ENCODE measurements around the gene FGF12. TPM values are rescaled to one million over a fixed set of nuclear protein-coding genes. Genes with fewer than 3 reads are reported as not detected.
A peak's percentile ranks its signal among the peaks of the same experiment; 100 is the strongest.
"Not testable (repeated sequence)": the region's sequence is repeated elsewhere in the genome, so short reads cannot be mapped to it uniquely, and the experiment has no call there.

FGF12 gene
- polyA plus RNA-seq (2013, experiment 1 of 2), result 0.03 TPM
- 0.05 TPM for polyA plus RNA-seq (2013, experiment 2 of 2)

- Histone ChIP-seq H4K91ac (ENCODE audit: low read length) (no peak within 1 kb of the TSS), H2BK15ac (ENCODE audit: low read depth, poor library complexity, severe bottlenecking) (no peak within 1 kb of the TSS), H2BK12ac (ENCODE audit: low read length in 2 of 2) (no peak within 1 kb of the TSS), H2AK5ac (ENCODE audit: low read length, severe bottlenecking) (no peak within 1 kb of the TSS), H3K23ac (ENCODE audit: low read length in 2 of 2) (no peak within 1 kb of the TSS), H3K27me3 (ENCODE audit: control insufficient read depth in 1 of 2, insufficient read depth in 1 of 2, low read length in 2 of 2) (peaks cover 10% of the 10 kb centered on the region in 2 experiments), H3K4me1 (ENCODE audit: control insufficient read depth, insufficient read depth, low read depth, low read length) (peaks cover 5% of the 10 kb centered on the region), H2BK5ac (ENCODE audit: low read depth, low read length, poor library complexity, severe bottlenecking) (no peak within 1 kb of the TSS), H3K27ac (ENCODE audit: low read length, poor library complexity, severe bottlenecking) (no peak within 1 kb of the TSS), H2BK120ac (ENCODE audit: low read depth, low read length) (no peak within 1 kb of the TSS), H3K4ac (ENCODE audit: low read depth in 1 of 2, low read length in 2 of 2) (no peak within 1 kb of the TSS), H3K4me3 (ENCODE audit: insufficient read depth in 1 of 2, low read depth in 1 of 2, low read length in 2 of 2) (peak within 1 kb of the TSS in 1 of 2 experiments; percentile 66), H3K4me2 (ENCODE audit: low read length, poor library complexity, severe bottlenecking) (no peak within 1 kb of the TSS), H2AFZ (ENCODE audit: low read depth, low read length) (no peak within 1 kb of the TSS), H4K8ac (ENCODE audit: low read length) (no peak within 1 kb of the TSS), H3K9me3 (ENCODE audit: control insufficient read depth, low read length) (no peaks in the 10 kb centered on the region), H3K9ac (ENCODE audit: low read length) (peak within 1 kb of the TSS; percentile 7), H3K36me3 (ENCODE audit: control insufficient read depth in 1 of 2, insufficient read depth in 2 of 2, low read depth in 1 of 2, low read length in 2 of 2) (no peaks in the 10 kb centered on the region), H3K14ac (ENCODE audit: low read length in 2 of 2) (no peak within 1 kb of the TSS), H3K18ac (ENCODE audit: low read depth in 1 of 2, low read length in 2 of 2) (no peak within 1 kb of the TSS), H3K79me1 (replicated peaks; ENCODE audit: low read length, poor library complexity, severe bottlenecking) (no peaks in the 10 kb centered on the region)
- 6% methylated on average over 35 of the region's 36 CpGs for WGBS
- DNase-seq, result peak; percentile 4
Measured at GRCh38 chr3:192727032-192727847, at the start of gene FGF12. TSS of gene FGF12 (minus strand) at chr3:192727541.

GRCh38 chr3:192774341-192774740 is 47.0 kb upstream of the FGF12 start:
- not testable (repeated sequence) for H3K14ac ChIP-seq (ENCODE audit: low read length in 2 of 2); H3K79me1 ChIP-seq (replicated peaks; ENCODE audit: low read length, poor library complexity, severe bottlenecking); H4K91ac ChIP-seq (ENCODE audit: low read length); H3K36me3 ChIP-seq (ENCODE audit: control insufficient read depth in 1 of 2, insufficient read depth in 2 of 2, low read depth in 1 of 2, low read length in 2 of 2); H2BK15ac ChIP-seq (ENCODE audit: low read depth, poor library complexity, severe bottlenecking); H2BK120ac ChIP-seq (ENCODE audit: low read depth, low read length); H3K27ac ChIP-seq (ENCODE audit: low read length, poor library complexity, severe bottlenecking); H2AFZ ChIP-seq (ENCODE audit: low read depth, low read length); H3K4ac ChIP-seq (ENCODE audit: low read depth in 1 of 2, low read length in 2 of 2); H2AK5ac ChIP-seq (ENCODE audit: low read length, severe bottlenecking); H3K4me2 ChIP-seq (ENCODE audit: low read length, poor library complexity, severe bottlenecking); H2BK12ac ChIP-seq (ENCODE audit: low read length in 2 of 2); H3K9ac ChIP-seq (ENCODE audit: low read length); H3K18ac ChIP-seq (ENCODE audit: low read depth in 1 of 2, low read length in 2 of 2); DNase-seq; H3K4me3 ChIP-seq (ENCODE audit: insufficient read depth in 1 of 2, low read depth in 1 of 2, low read length in 2 of 2); H4K8ac ChIP-seq (ENCODE audit: low read length); H3K4me1 ChIP-seq (ENCODE audit: control insufficient read depth, insufficient read depth, low read depth, low read length); H3K23ac ChIP-seq (ENCODE audit: low read length in 2 of 2); H2BK5ac ChIP-seq (ENCODE audit: low read depth, low read length, poor library complexity, severe bottlenecking); H3K27me3 ChIP-seq (ENCODE audit: control insufficient read depth in 1 of 2, insufficient read depth in 1 of 2, low read length in 2 of 2)
- WGBS, result 60% methylated on average over 4 of the region's 4 CpGs
- peaks cover 12% of the 10 kb centered on the region for H3K9me3 ChIP-seq (ENCODE audit: control insufficient read depth, low read length)

GRCh38 chr3:192772240-192772894 is 45.0 kb upstream of the FGF12 start:
- WGBS, result 61% methylated on average over 5 of the region's 5 CpGs
- no peak overlapping the region for H2AFZ ChIP-seq (ENCODE audit: low read depth, low read length)
- no peak overlapping the region for H3K4me2 ChIP-seq (ENCODE audit: low read length, poor library complexity, severe bottlenecking)
- no peaks in the 10 kb centered on the region for H3K4me1 ChIP-seq (ENCODE audit: control insufficient read depth, insufficient read depth, low read depth, low read length)
- H2AK5ac ChIP-seq (ENCODE audit: low read length, severe bottlenecking), result no peak overlapping the region
- no peak overlapping the region for H2BK12ac ChIP-seq (ENCODE audit: low read length in 2 of 2)
- H4K8ac ChIP-seq (ENCODE audit: low read length), result no peak overlapping the region
- no peak overlapping the region for H4K91ac ChIP-seq (ENCODE audit: low read length)
- H3K27me3 ChIP-seq (ENCODE audit: control insufficient read depth in 1 of 2, insufficient read depth in 1 of 2, low read length in 2 of 2), result no peaks in the 10 kb centered on the region
- H2BK120ac ChIP-seq (ENCODE audit: low read depth, low read length), result no peak overlapping the region
- no peak overlapping the region for H3K4me3 ChIP-seq (ENCODE audit: insufficient read depth in 1 of 2, low read depth in 1 of 2, low read length in 2 of 2)
- peak; percentile 18 for DNase-seq
- H3K27ac ChIP-seq (ENCODE audit: low read length, poor library complexity, severe bottlenecking), result no peak overlapping the region
- no peak overlapping the region for H3K14ac ChIP-seq (ENCODE audit: low read length in 2 of 2)
- H3K23ac ChIP-seq (ENCODE audit: low read length in 2 of 2), result peak overlapping the region in 1 of 2 experiments; percentile 52
- H2BK5ac ChIP-seq (ENCODE audit: low read depth, low read length, poor library complexity, severe bottlenecking), result no peak overlapping the region
- no peak overlapping the region for H3K9ac ChIP-seq (ENCODE audit: low read length)
- no peaks in the 10 kb centered on the region for H3K79me1 ChIP-seq (replicated peaks; ENCODE audit: low read length, poor library complexity, severe bottlenecking)
- H3K36me3 ChIP-seq (ENCODE audit: control insufficient read depth in 1 of 2, insufficient read depth in 2 of 2, low read depth in 1 of 2, low read length in 2 of 2), result no peaks in the 10 kb centered on the region
- H2BK15ac ChIP-seq (ENCODE audit: low read depth, poor library complexity, severe bottlenecking), result no peak overlapping the region
- H3K18ac ChIP-seq (ENCODE audit: low read depth in 1 of 2, low read length in 2 of 2), result peak overlapping the region in 1 of 2 experiments; percentile 24
- H3K9me3 ChIP-seq (ENCODE audit: control insufficient read depth, low read length), result peaks cover 8% of the 10 kb centered on the region
- H3K4ac ChIP-seq (ENCODE audit: low read depth in 1 of 2, low read length in 2 of 2), result no peak overlapping the region

- Histone ChIP-seq H3K9me3 (ENCODE audit: control insufficient read depth, low read length) (no peaks in the 10 kb centered on the region), H2AFZ (ENCODE audit: low read depth, low read length) (no peak overlapping the region), H3K36me3 (ENCODE audit: control insufficient read depth in 1 of 2, insufficient read depth in 2 of 2, low read depth in 1 of 2, low read length in 2 of 2) (no peaks in the 10 kb centered on the region), H3K4me2 (ENCODE audit: low read length, poor library complexity, severe bottlenecking) (no peak overlapping the region), H3K14ac (ENCODE audit: low read length in 2 of 2) (no peak overlapping the region), H2BK15ac (ENCODE audit: low read depth, poor library complexity, severe bottlenecking) (no peak overlapping the region), H3K79me1 (replicated peaks; ENCODE audit: low read length, poor library complexity, severe bottlenecking) (no peaks in the 10 kb centered on the region), H2BK120ac (ENCODE audit: low read depth, low read length) (no peak overlapping the region), H3K18ac (ENCODE audit: low read depth in 1 of 2, low read length in 2 of 2) (no peak overlapping the region), H4K91ac (ENCODE audit: low read length) (no peak overlapping the region), H3K27me3 (ENCODE audit: control insufficient read depth in 1 of 2, insufficient read depth in 1 of 2, low read length in 2 of 2) (no peaks in the 10 kb centered on the region), H3K23ac (ENCODE audit: low read length in 2 of 2) (no peak overlapping the region), H3K4ac (ENCODE audit: low read depth in 1 of 2, low read length in 2 of 2) (no peak overlapping the region), H2BK5ac (ENCODE audit: low read depth, low read length, poor library complexity, severe bottlenecking) (no peak overlapping the region), H3K27ac (ENCODE audit: low read length, poor library complexity, severe bottlenecking) (no peak overlapping the region), H3K4me1 (ENCODE audit: control insufficient read depth, insufficient read depth, low read depth, low read length) (no peaks in the 10 kb centered on the region), H2BK12ac (ENCODE audit: low read length in 2 of 2) (no peak overlapping the region), H3K4me3 (ENCODE audit: insufficient read depth in 1 of 2, low read depth in 1 of 2, low read length in 2 of 2) (no peak overlapping the region), H3K9ac (ENCODE audit: low read length) (no peak overlapping the region), H4K8ac (ENCODE audit: low read length) (no peak overlapping the region), H2AK5ac (ENCODE audit: low read length, severe bottlenecking) (no peak overlapping the region)
- WGBS, result 69% methylated on average over 7 of the region's 7 CpGs
- no peak for DNase-seq
Measured at GRCh38 chr3:192758654-192759053, 31.3 kb upstream of the FGF12 start.
